ENCODE data around the gene SLC15A1. TPM values are rescaled to one million over a fixed set of nuclear protein-coding genes. Genes with fewer than 3 reads are reported as not detected.

SLC15A1 gene
- total RNA-seq, 2 experiments from 2014 or later, result not detected

DNA sequence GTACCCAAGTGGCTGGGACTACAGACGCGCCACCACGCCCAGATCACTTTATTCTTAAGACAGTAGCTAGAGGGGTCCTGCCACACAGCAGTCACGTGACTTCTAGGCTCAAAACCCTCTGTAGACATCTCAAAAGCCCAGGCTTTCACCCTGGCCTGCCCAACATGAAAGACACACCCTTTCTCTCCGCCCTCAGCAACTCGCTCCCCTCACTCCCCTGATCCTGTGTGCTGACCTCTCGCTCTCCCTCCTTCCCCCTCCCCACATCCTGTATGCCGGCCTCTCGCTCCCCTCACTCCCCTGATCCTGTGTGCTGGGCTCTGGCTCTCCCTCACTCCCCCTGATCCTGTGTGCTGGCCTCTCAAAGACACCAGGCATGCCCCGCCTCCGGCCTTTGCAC lies 77.4 kb downstream of the SLC15A1 start:
- no peak overlapping the region for H3K27ac Mint-ChIP-seq
- H3K9me3 Mint-ChIP-seq, result no peaks in the 10 kb centered on the region
- H3K36me3 Mint-ChIP-seq (ENCODE audit: low read depth), result no peaks in the 10 kb centered on the region
- H3K27me3 Mint-ChIP-seq, result no peaks in the 10 kb centered on the region
- DNase-seq, result no peak
- ChIA-PET POLR2A (no interaction called here), CTCF (interaction anchor here (1.1 kb wide), 1 partner anchor 229 kb away, joined by 3 read pairs; no protein-coding TSS in a partner anchor)
- H3K4me1 Mint-ChIP-seq, result no peaks in the 10 kb centered on the region
- H3K4me3 Mint-ChIP-seq, result no peak overlapping the region

DNA sequence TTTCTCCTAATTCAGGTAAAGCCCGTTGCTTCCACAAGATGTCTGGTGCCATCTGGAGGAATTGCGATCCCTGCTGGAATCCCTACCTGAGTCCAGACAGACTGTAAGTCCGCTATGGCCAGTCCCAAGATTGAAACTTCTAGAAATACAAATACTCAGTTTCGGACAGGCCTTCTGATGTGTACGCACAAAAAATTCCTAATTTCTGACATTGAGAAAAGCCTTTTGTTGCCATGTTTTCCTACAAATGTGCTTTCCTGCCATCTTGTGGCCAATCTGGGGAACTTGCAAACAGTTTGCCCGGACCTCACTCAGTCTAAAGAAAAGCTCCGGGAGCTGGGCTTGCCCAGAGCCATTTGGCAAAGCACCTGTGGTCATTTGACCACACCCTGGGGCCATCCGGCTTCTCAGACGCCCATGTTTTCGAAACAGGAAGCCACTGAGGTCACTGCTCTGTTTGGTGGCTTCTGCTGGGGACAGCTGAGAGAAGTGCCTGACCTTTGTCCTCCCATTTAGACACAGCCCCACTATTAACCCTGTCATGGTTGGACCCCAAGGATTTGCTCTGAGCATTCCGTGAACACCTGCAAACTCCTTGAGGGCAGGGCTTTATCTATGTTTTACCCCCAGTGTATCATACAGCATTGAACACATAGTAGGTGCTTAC lies 79.4 kb downstream of the SLC15A1 start:
- no peaks in the 10 kb centered on the region for H3K9me3 Mint-ChIP-seq
- H3K27ac Mint-ChIP-seq, result no peak overlapping the region
- CTCF ChIA-PET, result interaction anchor here (0.9 to 3.0 kb wide), 3 partner anchors 12 to 228 kb away, joined by 4 to 8 read pairs (median 7); no protein-coding TSS in a partner anchor
- POLR2A ChIA-PET, result no interaction called here
- H3K4me1 Mint-ChIP-seq, result no peaks in the 10 kb centered on the region
- peak; percentile 59 for DNase-seq
- H3K27me3 Mint-ChIP-seq, result no peaks in the 10 kb centered on the region
- H3K36me3 Mint-ChIP-seq (ENCODE audit: low read depth), result no peaks in the 10 kb centered on the region
- H3K4me3 Mint-ChIP-seq, result no peak overlapping the region

DNA sequence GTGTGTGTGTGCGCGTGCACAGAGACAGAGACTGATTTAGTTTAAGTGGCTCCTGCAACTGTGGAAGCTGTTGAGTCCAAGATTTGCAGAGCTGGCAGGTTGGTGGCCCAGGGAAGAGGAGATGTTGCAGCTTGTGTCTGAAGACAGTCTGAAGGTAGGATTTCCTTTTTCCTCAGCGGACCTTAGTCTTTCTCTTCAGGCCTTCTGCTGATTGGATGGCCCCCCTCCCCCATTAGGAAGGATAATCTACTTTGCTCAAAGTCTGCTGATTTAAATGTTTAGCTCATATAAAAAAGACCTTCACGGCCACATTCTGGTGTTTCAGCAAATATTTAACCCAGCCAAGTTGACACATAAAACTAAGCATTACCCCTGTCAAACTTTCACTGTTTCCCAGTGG lies 84.3 kb downstream of the SLC15A1 start:
- ChIA-PET POLR2A (no interaction called here), CTCF (interaction anchor here (0.7 kb wide), 1 partner anchor 12 kb away, joined by 4 read pairs; no protein-coding TSS in a partner anchor)
- no peak overlapping the region for H3K27ac Mint-ChIP-seq
- H3K36me3 Mint-ChIP-seq (ENCODE audit: low read depth), result no peaks in the 10 kb centered on the region
- DNase-seq, result no peak
- H3K4me1 Mint-ChIP-seq, result peaks cover 6% of the 10 kb centered on the region
- no peaks in the 10 kb centered on the region for H3K9me3 Mint-ChIP-seq
- H3K4me3 Mint-ChIP-seq, result no peak overlapping the region
- peaks cover 8% of the 10 kb centered on the region for H3K27me3 Mint-ChIP-seq

DNA sequence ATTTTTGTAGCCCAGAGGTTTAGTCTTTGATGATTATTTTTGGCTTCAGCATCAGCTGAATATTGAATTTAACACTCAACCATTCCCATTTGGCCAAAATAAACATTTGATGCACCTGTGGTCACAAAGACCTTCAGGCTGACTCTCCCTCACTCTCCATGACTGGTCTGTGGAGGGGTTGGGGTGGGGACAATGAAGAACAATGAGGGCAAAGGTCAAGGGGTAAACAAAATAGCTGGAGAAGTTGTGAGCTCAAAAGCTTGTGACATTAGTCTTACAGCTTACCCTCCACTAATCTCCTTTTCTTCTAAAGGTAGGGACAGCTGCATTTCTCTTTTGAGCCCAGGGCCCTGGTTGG lies 86.9 kb downstream of the SLC15A1 start:
- Mint-ChIP-seq H3K27me3 (peaks cover 8% of the 10 kb centered on the region), H3K36me3 (ENCODE audit: low read depth) (no peaks in the 10 kb centered on the region), H3K4me1 (peaks cover 6% of the 10 kb centered on the region), H3K4me3 (no peak overlapping the region), H3K9me3 (no peaks in the 10 kb centered on the region), H3K27ac (no peak overlapping the region)
- ChIA-PET POLR2A (interaction anchor here (0.6 kb wide), 1 partner anchor 220 kb away, joined by 3 read pairs; no protein-coding TSS in a partner anchor), CTCF (interaction anchor here (1.2 to 2.4 kb wide), 3 partner anchors 12 to 221 kb away, joined by 3 to 8 read pairs (median 8); no protein-coding TSS in a partner anchor)
- DNase-seq, result no peak

DNA sequence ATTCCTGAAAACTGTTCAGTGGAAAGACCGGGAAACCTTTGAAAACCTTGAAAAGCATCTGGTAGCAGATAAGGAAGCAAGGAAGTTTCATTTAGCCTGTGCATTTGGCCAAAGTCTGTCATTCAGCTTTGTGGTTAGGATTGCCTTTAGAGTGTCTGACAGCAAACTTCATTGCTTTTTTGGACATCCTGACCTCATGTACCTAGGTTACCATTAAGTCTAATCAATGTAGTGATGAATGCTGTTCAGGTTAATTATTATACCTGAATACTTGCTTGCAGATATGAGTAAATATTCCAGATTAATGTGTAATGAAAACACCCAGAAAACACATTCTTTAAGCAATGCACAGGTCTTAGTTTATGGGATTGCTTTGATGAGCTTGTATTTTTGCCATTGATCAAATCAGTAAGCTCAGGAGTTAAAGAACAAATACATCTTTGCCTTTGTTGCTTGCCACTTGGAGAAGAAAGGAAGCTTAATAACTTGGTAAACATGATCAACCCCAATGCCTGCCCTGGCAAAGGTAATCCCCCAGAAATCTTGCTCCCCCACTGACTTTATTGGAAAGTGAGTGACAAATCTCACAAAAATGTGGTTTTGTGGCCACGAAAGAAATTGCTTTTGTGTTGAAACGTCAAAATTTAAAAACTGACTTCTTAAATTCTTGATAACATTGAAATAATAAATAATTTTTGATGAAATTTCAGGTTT lies 87.4 kb downstream of the SLC15A1 start:
- H3K36me3 Mint-ChIP-seq (ENCODE audit: low read depth), result no peaks in the 10 kb centered on the region
- CTCF ChIA-PET, result interaction anchor here (1.2 to 2.4 kb wide), 3 partner anchors 12 to 220 kb away, joined by 3 to 8 read pairs (median 8); no protein-coding TSS in a partner anchor
- no peak overlapping the region for H3K27ac Mint-ChIP-seq
- DNase-seq, result no peak
- peaks cover 6% of the 10 kb centered on the region for H3K4me1 Mint-ChIP-seq
- no peaks in the 10 kb centered on the region for H3K9me3 Mint-ChIP-seq
- POLR2A ChIA-PET, result interaction anchor here (0.6 kb wide), 1 partner anchor 219 kb away, joined by 3 read pairs; no protein-coding TSS in a partner anchor
- peaks cover 8% of the 10 kb centered on the region for H3K27me3 Mint-ChIP-seq
- no peak overlapping the region for H3K4me3 Mint-ChIP-seq

DNA sequence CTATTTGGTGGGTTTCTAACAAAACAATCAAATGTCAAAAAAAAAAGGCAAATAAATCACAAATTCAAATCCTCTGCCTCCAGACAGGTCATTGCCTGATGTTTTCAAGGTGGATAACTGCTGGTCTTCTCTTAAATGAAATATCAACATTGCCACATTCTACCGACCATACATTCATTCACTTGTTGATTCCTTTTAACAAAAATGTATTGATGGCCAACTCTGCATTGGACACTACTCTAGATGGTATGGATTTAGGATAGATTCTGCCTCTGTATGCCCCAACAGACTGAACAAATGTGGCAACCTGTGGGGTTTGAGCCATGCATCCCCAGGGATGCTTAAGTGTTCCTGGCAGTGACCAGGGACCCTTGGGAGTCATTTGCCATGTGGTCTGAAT lies 88.0 kb downstream of the SLC15A1 start:
- Mint-ChIP-seq H3K27me3 (peaks cover 8% of the 10 kb centered on the region), H3K36me3 (ENCODE audit: low read depth) (no peaks in the 10 kb centered on the region), H3K27ac (no peak overlapping the region), H3K4me3 (no peak overlapping the region), H3K9me3 (no peaks in the 10 kb centered on the region), H3K4me1 (peaks cover 6% of the 10 kb centered on the region)
- DNase-seq, result no peak
- POLR2A ChIA-PET, result no interaction called here
- CTCF ChIA-PET, result interaction anchor here (1.3 to 2.4 kb wide), 2 partner anchors 11 to 144 kb away, joined by 3 to 8 read pairs; no protein-coding TSS in a partner anchor

DNA sequence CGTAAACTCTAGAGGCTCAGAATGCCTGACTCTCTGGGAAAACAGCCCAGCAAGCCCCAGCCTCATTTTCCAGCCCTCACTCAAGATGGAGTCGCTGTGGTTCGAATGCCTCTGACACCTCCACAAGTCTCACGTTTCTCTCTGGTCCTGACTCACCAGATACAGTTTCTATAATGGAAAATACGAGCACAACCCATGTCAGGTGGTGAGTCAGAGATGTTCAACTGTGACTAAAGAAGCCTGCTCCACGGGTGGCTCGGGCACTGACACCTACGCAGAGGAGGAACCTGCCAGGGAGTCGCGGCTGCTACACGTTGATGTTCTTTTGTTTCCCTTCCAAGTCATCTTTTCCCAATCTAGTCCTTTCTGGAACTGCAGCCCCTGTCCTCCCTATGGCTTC lies 88.4 kb downstream of the SLC15A1 start:
- Mint-ChIP-seq H3K27me3 (peaks cover 8% of the 10 kb centered on the region), H3K27ac (no peak overlapping the region), H3K4me1 (peaks cover 6% of the 10 kb centered on the region), H3K4me3 (no peak overlapping the region), H3K9me3 (no peaks in the 10 kb centered on the region), H3K36me3 (ENCODE audit: low read depth) (no peaks in the 10 kb centered on the region)
- DNase-seq, result peak; percentile 11
- CTCF ChIA-PET, result interaction anchor here (2.4 kb wide), 1 partner anchor 11 kb away, joined by 8 read pairs; no protein-coding TSS in a partner anchor
- POLR2A ChIA-PET, result no interaction called here

DNA sequence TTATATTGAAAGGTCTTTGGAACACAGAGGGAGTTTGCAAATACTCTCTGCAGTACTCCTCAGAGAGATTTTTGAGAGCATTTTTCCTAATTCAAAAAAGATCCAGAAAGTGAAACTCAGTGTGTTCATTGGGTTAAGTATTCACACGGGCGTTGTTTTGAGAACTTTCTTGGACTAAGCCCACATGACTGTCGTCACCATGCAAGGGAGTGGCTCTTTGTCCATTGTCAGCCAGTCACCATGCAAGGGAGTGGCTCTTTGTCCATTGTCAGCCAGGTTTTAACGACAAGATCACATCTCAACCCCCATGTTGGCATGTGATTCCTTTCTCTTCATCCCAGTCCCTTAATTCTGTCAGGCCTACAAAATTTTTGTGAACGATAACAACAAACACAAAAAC lies 94.3 kb downstream of the SLC15A1 start:
- Mint-ChIP-seq H3K9me3 (no peaks in the 10 kb centered on the region), H3K27ac (no peak overlapping the region), H3K4me3 (no peak overlapping the region), H3K4me1 (peaks cover 2% of the 10 kb centered on the region), H3K27me3 (no peaks in the 10 kb centered on the region), H3K36me3 (ENCODE audit: low read depth) (no peaks in the 10 kb centered on the region)
- DNase-seq, result no peak
- POLR2A ChIA-PET, result no interaction called here
- CTCF ChIA-PET, result no interaction called here

DNA sequence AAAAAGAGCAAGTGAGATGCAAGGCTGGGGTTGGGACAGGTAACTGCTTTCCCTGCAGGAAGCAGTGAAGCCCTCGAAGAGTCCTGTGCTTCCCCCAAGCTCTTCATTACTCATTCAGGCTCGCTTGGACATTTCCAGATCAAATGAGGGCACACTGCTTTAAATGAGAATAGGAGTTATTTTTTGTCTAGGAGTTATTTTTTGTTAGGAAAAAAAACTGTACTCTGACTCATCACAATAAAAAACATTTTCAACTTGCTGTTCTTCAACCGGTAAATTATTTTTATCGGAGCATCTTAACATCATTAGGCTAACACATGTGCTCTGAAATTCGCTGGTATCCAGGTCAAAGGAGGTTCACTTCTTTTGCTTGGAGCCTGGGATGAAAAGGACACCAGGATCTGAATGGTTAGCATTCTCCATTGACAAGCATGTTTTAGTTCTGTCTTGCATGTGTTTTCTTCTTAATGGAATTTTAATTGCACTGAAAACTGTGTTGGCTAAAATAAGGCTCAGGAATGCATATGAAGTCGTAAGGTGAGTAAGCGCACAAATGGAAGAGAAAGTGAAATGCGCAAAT lies 94.9 kb downstream of the SLC15A1 start:
- no peak for DNase-seq
- Mint-ChIP-seq H3K27me3 (no peaks in the 10 kb centered on the region), H3K4me3 (no peak overlapping the region), H3K4me1 (peaks cover 2% of the 10 kb centered on the region), H3K9me3 (no peaks in the 10 kb centered on the region), H3K27ac (no peak overlapping the region), H3K36me3 (ENCODE audit: low read depth) (no peaks in the 10 kb centered on the region)
- ChIA-PET CTCF (no interaction called here), POLR2A (no interaction called here)

DNA sequence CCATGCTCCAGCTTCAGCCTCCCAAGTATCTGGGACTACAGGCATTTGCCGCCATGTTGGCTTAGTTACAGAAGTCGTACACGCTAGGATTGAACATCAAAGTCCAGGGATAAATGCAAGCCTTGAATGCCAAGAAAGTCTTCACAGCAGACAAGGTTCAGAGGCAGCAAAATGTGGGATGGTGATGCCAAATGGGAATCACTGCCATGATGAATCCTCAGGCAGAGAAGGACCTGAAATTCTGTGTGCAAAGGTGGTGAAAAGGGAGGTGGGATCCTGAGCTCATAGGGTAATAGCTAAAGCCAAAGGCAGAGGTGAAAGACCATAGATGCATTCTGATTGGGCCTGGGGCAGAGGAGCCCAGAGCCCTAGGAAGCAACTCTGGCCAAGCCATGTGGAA lies 96.2 kb downstream of the SLC15A1 start:
- Mint-ChIP-seq H3K4me3 (no peak overlapping the region), H3K27me3 (no peaks in the 10 kb centered on the region), H3K4me1 (peaks cover 2% of the 10 kb centered on the region), H3K27ac (no peak overlapping the region), H3K36me3 (ENCODE audit: low read depth) (no peaks in the 10 kb centered on the region), H3K9me3 (no peaks in the 10 kb centered on the region)
- ChIA-PET CTCF (interaction anchor here (0.6 to 1.0 kb wide), 2 partner anchors 12 to 604 kb away, joined by 3 to 4 read pairs; no protein-coding TSS in a partner anchor), POLR2A (no interaction called here)
- DNase-seq, result no peak

DNA sequence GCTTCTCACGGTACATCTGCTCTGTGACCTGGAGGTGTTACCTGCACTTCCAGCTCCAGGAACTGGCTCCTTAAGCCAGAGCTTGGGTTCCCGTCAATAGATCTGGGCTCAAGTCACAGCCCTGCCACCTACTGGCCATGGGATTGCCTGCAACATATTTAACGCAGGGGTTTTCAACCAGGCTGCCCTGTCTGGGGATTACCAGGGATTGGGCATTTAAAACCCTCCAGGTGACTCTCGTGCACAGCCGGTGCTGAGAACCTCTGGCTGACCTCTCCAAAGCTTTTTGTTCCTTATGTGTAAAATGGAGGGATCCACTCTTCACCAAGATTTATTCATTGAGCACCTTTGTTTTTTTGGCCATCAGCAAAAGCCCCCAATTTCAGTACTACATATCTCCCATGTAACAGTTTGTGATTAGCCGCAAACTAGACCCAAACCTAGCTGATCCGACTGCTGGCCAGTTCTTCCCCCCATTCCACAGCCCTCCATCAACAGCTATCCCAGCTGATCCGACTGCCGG lies 98.9 kb downstream of the SLC15A1 start:
- peak; percentile 72 for DNase-seq
- POLR2A ChIA-PET, result interaction anchor here (0.7 to 0.9 kb wide), 2 partner anchors 47 to 208 kb away, joined by 3 to 4 read pairs; no protein-coding TSS in a partner anchor
- no peaks in the 10 kb centered on the region for H3K36me3 Mint-ChIP-seq (ENCODE audit: low read depth)
- no peak overlapping the region for H3K27ac Mint-ChIP-seq
- CTCF ChIA-PET, result interaction anchor here (0.6 to 3.3 kb wide), 15 partner anchors 11 to 1819 kb away, joined by 3 to 30 read pairs (median 4); no protein-coding TSS in a partner anchor
- H3K9me3 Mint-ChIP-seq, result no peaks in the 10 kb centered on the region
- peaks cover 2% of the 10 kb centered on the region for H3K4me1 Mint-ChIP-seq
- H3K27me3 Mint-ChIP-seq, result peaks cover 4% of the 10 kb centered on the region
- no peak overlapping the region for H3K4me3 Mint-ChIP-seq

DNA sequence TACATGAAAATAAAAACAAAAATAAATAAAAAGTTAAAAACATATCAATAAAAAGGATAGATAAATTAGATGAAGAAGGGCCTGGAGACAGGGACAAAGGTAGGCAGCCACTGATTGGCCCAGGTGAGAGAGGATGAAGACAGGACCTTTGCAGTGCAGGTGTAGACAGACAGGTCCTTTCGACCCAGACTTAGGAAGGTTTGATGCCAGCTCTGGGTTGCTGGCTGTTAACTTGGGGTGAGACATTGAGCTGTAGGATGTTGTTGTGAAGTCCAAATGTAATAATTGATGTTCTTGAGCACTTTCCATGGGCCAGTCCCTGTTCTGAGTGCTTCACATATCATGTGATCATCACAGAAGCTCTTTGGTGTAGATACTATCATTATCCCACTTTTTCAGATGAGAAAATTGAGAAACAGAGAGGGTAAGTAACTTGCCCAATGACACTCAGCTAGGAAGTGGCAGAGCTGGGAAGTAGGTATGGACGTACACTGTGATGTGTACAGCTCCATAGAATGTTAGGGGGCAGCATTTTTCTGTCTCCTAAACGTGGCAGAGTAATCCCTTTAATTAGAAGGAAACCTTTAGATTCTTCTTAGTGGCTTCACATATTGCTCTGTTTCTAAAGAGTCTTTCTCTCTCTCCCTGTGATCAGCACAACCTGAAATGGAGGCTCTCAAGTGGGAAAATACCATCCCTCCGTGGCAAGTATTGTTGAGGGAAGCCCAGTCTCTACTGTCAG lies 99.6 kb downstream of the SLC15A1 start:
- ChIA-PET POLR2A (interaction anchor here (0.7 to 0.9 kb wide), 2 partner anchors 48 to 207 kb away, joined by 3 to 4 read pairs; no protein-coding TSS in a partner anchor), CTCF (interaction anchor here (0.6 to 3.3 kb wide), 15 partner anchors 10 to 1820 kb away, joined by 3 to 30 read pairs (median 3); no protein-coding TSS in a partner anchor)
- no peak overlapping the region for H3K27ac Mint-ChIP-seq
- no peak overlapping the region for H3K4me3 Mint-ChIP-seq
- no peak for DNase-seq
- peaks cover 2% of the 10 kb centered on the region for H3K4me1 Mint-ChIP-seq
- H3K9me3 Mint-ChIP-seq, result no peaks in the 10 kb centered on the region
- peaks cover 4% of the 10 kb centered on the region for H3K27me3 Mint-ChIP-seq
- H3K36me3 Mint-ChIP-seq (ENCODE audit: low read depth), result no peaks in the 10 kb centered on the region

All from activated CD4-positive, alpha-beta T cell treated with anti-CD3 and anti-CD28 coated beads, Interleukin-2, amount 10 ng/mL, durations not matched to agents 7 days and 5 days (primary cell).